NK-92 (cell line): ENCODE measurements around the gene ALCAM.

Experiments used
- DNase-seq: peaks from one replicate; lab custom pipeline; 2025; ENCODE audit not compliant: unreplicated experiment; lab: John Stamatoyannopoulos, UW

The ALCAM gene

DNA sequence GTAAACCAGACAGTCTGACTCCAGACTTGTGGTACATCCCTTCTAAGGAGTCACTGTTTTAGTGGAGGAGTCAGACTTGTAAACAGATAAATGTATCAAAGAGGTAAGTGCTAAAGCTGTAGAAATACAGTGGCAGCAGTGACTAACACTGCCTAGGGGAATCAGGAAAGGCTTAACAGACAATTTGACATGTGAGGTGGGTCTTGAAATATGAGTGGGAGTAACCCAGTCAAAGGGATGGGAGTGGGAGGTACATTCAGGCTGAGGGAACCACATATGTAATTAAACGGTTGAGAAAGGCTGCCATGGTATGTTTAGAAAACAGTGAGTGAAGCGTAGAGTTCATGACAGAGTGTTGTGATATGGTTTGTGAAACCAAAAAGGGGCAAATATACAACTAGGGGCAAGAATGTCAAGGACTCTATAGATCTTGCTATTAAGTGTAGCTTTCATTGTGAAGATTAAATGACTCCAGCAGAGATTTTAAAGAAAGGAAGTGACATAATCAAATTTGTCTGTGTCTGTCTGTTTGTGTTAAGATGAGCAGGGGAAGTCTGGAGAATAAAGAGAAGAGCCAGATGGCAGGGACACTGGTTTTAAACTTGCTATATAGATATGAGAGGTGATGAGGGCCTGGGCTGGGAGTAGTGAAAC lies 11.2 kb upstream of the ALCAM start:
- DNase-seq = no peak

DNA sequence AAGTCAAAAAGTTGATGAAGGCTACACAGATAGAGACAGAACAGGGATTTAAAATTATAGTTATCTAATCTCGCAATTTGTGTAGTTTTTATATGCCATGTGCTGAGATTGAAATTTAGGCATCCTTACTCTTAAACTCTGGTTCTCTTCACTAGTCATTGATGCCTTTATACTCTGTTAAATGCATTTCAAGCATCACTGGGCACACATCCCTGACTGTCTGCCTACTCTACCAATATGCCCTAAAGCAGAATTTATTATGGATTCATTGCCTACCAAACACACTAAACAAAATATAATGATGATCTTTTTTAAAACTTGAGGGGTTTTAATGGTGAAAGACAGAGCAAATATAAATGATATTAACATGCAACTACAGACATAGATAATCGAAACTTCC lies 10.3 kb upstream of the ALCAM start:
- DNase-seq = no peak

DNA sequence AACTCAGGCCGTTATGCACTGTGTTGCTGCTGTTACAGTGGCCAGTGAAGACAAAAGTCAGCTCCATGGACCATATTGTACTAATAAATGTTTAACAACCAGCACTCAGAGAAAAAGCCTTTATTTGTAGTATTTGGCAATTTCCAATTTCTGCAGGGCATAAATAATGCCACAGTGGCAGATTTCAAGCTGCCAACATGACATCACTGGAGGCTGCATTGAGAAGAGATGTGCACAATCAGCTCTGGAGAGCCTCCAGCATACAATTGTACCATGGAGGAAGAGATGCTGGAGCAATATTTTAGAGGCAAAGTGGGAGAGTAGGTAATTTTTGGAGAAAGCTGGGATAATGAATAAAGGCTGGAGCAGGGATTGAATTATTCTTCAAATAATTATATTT lies 9.7 kb upstream of the ALCAM start:
- DNase-seq = no peak

DNA sequence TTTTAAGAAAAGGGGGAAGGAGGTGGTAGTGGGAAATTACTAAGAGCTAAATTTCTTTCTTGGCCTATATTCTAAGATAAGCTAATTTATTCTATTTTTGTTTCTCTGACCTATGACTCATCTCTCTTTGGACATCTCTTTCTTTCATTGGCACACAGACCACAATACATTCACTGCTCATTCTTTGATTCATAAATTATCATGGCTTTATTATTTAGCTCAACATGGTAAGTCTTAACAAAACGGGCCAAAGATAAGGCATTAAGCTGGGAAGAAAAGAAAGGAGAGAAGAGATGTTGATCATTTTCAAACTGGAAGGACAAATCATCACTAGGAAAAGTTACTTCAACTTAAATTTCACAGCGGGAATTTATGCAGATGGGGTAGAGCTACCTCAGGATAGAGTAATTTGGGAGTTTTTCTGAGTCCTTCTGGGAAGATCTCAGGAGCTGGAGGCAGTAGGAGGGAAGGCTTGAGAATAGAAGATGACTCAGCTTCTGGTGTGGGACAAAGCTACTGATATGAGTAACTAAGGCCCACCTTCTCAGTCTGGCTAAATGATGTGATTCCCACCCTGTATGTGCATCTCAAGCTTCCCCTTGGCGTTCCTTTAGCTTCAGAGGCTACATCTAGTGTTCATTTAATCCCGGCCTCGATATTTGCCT lies 7.5 kb upstream of the ALCAM start:
- no peak for DNase-seq

DNA sequence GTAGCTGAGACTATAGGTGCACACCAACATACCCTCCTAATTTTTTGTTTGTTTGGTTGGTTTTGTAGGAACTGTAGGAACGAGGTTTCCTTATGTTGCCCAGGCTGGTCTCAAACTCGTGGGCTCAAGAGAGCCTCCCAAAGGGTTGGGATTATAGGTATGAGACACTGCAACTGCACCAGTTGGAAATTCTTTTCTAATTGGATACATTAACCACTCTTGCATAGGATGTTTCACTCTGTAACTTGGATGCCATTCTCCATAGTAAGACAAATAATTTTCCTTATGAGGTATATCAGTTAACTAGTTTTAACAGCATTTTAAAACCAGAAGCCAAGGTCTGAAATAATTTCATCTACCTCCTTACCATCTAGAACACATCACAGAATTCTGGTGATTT lies 6.7 kb upstream of the ALCAM start:
- DNase-seq = no peak

DNA sequence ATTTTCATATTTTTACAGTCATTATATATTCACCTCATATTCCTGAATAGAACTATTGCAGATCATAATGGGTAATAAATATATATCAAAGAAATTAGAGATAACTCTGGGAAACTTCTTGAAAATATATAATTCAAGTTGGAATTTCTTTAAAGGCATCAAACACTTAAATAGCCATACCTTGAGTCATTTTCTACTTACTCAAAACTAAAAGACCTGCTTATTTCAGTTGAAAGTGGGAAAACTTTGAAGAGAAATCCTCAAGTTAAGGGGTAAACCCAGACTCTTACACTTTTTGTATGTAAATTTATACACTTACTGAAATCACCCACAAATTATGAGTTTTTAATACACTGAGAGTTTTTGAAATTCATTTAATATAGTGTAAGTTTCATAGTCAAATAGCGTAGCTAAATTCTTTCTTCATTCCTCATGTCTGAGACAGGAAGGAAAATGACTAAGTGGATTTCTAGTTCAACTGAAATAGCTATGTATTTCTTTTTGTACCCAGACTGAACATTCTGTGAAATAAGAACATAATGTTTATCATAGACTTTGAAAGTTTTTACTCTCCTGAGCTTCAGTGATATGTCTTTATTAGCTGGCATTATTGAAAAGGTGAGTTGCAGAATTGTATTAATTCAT lies 4.6 kb upstream of the ALCAM start:
- DNase-seq = no peak

DNA sequence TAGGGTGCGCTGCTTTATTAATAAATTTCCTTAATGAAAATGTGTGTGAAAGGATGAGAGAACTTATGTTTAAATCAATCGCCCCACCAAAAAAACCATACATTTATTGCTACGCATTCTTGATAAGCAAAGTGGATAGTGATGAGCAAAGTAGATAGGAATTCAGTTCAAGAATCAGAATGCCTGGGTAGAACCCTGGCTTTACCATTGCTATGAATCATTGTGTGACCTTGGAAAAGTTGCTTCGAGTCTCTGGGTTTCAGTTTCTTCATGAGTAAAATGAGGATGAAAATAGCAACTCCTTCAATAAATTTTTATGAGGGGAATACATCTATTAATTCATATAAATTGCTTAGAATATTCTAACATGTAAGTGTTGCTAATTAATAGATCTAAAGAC lies 2.6 kb upstream of the ALCAM start:
- DNase-seq = no peak

DNA sequence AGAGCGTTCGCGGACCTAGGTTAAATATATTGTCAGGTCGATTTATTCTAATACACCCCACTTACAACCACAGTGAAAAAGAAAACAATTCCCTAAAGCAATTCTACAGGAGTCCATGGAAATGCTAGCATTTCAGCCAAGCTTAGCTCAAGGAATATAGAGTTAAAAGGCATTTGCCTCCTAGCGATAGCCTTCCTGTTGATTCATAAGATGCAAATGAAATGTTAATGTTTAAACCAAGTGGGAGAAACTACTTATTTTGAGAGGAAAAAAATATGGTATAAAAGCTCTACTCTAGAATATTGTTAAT lies 1.7 kb upstream of the ALCAM start:
- DNase-seq = no peak

DNA sequence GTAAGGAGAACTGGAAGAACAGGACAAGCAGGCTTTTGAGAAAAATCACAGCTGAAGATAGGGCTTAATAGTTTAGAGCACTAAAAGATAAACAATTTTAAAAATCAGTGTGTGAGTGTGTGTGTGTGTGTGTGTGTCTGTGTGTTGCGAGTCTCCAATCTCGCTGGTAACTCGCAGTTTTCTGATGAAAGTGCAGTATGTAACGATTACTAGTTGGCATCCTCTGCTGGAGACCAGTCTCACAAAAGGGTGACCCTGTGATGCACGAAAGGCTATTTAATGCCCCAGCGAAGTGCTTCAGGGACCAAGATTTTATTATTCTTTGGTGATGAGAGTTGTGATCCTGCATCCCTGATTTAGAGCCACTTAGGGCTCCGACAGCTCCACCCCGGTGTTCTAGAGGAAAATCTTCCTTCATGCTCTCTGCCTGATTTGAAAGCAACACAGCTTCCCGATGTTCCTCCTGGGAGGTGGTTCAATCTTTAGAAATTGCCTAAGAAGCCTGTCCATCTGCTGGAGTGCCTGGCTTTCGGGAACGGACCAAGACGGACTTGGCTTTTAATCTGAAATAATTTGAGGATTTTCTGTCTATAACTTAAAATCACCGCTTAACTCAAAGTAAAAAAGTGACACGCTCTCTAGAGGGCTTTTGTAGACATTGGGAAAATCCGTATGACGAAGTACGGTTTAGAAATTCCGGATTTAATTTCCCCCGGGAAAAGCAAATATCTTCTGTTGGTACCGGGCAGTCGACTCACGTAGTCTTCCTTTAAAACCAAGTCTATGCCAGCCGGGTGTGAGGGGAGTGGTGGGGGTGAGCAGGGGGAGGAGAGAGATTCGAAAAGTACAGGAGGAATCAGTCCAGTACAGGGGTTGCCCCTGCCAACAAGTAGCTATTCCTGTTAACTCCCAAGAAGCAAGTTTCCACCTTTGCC lies 1.1 kb upstream of the ALCAM start:
- no peak for DNase-seq

DNA sequence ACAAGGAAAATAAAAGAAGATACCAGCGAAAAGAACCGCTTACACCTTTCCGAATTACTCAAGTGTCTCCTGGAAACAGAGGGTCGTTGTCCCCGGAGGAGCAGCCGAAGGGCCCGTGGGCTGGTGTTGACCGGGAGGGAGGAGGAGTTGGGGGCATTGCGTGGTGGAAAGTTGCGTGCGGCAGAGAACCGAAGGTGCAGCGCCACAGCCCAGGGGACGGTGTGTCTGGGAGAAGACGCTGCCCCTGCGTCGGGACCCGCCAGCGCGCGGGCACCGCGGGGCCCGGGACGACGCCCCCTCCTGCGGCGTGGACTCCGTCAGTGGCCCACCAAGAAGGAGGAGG lies 325 bp downstream of the ALCAM start:
- no peak for DNase-seq

DNA sequence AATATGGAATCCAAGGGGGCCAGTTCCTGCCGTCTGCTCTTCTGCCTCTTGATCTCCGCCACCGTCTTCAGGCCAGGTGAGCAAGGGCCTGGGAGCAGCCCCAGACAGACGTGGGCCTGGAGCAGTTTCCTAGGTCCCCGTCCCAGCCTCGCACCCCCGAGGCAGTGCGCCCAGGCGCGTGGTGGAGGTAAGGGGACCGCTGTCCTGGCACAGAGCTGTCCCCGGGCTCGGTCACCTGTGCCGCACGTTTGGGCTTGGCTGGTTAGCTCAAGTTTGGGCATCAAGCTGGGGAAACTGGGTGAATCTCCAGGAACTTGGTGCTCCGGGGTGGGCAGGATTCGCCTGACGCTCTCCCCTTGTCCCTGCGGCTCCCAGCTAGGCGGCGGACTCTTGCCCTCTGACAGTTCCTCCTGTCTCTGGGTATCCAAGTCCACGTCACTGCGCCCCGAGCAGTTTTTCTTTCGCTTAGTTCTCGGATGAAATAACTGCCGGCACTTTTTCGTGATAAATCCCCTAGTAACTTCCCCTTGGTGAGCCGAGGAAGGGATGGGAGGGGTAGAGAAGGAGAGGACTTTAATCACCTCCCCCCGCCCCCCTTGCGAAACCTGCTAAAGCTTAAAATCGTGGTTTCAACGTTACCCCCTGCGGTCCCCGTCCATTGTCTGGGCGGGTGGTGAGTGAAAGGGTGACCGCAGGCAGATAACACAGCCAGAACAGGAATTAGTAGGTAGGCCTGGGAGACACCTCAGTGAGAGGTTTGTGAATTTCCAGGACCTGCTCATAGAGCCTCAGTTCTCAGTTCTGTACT lies 901 bp downstream of the ALCAM start:
- DNase-seq = no peak

DNA sequence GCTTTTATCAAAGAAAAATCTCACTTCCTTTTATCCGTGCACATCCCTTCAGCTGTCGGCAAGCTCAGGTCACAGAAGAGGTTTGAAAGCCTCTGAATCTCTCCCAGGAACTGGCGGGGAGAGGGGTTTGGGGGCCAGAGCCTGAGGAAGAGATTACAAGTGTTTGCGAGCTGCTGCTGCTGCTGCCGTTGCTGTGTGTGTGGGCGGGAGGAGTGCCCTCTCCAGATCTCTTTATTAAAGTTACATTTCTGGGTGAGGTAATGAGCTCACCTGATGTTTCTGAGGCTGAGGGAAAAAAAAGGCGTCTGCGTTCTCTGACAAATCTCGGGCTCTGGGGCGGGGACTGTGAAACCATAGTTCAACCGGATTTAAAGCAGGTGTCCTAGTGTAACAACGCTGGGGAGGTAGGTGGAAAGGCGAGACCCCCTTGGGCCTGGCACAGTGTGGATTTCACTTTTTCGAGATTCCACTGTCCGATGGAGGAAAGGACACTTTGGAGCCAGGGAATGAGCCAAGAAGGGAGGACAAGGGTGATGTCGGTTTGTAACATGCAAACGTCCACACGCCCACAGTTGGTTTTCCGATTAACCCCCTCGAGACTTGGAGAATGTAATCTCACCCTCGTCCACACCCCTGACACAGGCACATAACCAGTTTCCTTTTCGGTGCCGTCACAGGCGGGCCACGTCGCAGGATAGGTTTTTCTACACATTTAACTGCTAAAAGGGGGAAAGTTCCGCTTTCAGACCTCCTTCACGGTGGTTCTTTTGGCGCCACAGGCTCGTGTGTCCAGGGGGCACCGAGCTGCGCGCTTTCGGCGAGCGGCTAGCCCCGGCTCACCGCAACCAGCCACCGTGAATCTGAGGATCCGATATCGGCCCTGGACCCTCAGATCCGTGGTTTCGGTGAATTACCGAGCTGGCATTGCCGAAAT lies 2.1 kb downstream of the ALCAM start:
- no peak for DNase-seq

DNA sequence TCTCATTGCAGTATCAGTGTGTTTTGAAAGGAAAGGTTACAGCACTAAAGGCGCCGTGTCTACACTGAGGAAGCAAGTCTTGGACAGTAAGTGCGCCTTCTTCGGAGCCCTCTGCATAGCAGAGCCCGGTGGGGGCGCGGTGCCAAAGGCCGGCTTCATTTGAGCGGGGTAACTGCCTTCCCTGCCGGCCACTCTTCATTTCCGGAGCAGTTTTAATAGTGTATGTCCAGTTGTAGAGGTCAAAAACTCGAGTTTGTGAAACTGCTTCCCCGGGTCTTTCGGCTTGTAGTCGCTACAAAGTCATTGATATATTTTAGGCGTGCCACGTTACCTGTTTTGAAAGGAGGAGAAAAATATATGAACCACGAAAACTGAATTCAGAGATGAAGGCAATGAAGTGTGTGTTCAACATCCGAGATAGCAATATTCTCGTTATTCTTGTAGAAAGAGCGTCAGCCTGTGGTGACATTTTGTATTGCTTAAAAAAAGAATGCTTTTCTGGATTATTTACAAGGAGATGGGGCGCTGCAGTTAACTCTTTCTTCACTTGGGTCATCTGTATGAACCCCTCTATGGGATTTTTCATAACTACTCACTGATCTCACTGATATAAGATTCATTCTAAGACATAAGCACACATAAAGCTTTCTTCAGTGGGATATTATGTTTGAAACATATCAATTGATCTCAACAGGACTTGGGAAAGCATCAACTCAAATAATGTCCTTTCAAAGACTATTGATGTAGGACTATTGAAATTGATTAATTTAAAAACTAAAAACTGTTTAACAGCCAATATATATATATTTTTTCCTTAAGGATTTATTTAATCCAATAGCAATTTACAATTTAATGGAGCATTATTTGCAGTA lies 3.0 kb downstream of the ALCAM start:
- DNase-seq = no peak

DNA sequence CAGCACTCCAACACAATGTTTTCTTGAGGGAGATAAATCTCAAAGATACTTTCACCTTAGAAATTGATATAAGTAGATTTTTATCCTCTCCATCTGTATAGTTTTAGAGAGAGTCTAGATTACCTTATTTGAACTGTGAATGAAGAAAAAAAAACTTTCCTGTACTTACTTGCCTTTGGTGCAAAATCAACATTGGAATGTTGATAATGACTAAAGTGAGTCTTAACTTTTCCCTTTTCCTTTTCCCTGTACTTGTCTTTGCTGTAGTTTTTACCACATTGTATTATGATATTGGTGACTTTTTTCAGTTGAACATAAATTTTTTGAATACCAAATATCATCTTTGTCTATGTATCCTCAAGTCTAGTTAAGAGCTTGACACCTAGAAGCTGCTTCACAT lies 6.7 kb downstream of the ALCAM start:
- DNase-seq = no peak

DNA sequence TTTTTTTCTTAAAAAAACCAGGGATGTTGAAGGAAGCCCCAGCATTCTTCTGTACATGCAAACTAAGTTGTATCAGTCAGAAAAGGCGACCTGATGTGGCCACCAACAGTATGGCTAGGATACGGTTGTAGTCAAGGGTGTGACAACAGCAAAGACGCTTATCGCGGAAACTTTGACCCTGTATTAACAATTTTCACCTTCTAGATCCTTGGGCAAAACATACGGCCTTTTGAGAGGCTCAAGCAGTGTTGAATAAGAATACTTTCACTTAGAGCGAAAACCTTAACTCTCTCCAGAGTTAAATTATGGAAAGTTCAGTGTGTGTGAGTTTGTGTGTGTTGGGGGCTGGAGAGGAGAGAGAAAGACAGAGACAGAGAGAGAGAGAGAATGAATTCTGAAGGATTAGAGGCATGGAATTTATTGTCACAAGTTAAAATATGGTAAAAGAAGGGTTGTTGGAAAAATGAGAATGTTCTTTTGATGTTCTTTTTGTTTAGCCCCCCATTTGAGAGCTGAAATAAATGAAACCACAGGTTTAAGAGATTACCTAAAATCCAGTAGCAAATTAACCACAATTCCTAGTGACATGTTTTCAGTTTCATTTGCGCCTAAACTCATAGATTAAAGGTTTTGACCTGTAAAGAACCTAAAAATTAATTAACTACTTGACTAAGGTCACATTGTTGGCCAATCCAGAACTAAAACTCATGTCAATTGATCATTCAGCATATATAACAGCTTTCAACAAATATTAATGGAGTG lies 9.2 kb downstream of the ALCAM start:
- DNase-seq = no peak

DNA sequence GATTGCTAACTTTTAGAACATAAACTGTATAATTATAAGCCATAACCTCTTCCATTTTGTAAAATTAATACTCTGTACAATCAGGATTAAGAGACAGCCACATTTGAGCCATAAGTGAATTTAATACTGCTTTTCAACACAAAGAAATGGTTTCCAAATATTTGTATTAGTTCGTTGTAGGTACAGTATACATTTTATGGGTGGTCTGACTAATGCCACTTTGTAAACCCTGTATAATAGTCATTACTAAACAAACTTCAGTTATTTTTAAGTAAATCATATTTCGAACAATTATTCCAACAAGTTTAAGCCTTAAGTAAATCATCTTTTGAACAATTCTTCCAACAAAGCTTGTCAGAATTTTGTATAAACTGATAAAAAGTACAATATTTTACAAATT lies 11.0 kb downstream of the ALCAM start:
- no peak for DNase-seq

DNA sequence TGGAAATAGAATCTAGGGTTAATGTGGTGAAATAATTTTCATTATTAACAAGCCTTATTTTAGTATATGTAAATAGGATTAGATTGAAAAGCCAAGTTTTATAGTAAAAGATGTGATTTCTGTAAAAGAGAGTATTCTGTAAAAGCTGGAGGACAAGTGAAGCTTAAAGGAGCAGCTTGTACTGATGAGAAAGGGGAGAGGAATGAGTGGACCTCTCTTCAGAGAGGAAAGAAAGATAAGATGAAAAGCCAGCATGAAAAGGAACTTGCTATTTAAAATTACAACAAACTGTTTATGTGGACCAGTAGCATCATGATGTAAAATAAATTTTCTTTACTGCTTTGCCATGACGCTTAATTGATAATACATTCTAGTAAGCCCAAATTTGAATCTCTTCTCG lies 18.5 kb downstream of the ALCAM start:
- no peak for DNase-seq

DNA sequence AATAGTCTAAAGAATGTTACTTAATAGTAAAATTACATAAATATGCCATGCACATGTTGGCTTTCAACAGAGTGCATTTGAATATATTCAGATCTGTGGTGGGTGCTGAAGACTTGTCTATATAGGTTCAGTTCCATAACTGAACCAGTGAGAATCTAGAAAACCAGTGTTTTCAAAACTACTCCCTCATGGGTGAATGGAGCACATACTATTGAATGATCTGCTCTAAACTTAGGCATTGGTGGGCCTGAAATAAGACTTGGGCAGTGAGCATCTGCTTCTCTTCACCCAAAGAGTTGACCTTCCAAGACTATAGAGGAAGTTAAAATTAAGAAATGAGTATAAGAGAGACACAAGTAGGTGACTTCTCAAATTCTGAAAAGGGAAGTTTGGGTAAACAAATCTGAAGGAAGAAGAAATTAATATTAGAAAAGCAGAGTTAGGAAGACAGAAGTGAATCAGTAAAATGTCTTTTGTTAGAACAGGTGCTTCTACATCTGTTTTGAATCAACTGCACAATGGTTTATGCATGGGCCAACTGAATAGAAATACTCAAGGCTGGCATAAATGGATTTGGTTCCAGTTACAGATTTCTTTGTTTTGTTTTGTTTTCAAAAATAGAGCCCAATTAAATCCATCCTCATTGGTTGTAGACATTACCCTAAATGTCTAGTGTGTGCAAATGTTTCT lies 19.3 kb downstream of the ALCAM start:
- no peak for DNase-seq
